22Rv1 (cell line): Measurements from ENCODE around the gene BTBD19.
"Not testable (repeated sequence)": the region's sequence is repeated elsewhere in the genome, so short reads cannot be mapped to it uniquely, and the experiment has no call there.

Experiments
- ZFX ChIP-seq: fragments of 450-650 bp; IDR thresholded peaks from 2 replicates; pipeline ENCODE4 v1.6.1; 2017; ENCODE audit warnings: antibody characterized with exemption, borderline replicate concordance
- TF ChIP-seq, protein P1 (sequence below): fragments of 450-650 bp; IDR thresholded peaks from 2 replicates; pipeline ENCODE4 v1.5.1; 2017; ENCODE audit warnings: mild to moderate bottlenecking

- TF ChIP-seq, protein P1, sequence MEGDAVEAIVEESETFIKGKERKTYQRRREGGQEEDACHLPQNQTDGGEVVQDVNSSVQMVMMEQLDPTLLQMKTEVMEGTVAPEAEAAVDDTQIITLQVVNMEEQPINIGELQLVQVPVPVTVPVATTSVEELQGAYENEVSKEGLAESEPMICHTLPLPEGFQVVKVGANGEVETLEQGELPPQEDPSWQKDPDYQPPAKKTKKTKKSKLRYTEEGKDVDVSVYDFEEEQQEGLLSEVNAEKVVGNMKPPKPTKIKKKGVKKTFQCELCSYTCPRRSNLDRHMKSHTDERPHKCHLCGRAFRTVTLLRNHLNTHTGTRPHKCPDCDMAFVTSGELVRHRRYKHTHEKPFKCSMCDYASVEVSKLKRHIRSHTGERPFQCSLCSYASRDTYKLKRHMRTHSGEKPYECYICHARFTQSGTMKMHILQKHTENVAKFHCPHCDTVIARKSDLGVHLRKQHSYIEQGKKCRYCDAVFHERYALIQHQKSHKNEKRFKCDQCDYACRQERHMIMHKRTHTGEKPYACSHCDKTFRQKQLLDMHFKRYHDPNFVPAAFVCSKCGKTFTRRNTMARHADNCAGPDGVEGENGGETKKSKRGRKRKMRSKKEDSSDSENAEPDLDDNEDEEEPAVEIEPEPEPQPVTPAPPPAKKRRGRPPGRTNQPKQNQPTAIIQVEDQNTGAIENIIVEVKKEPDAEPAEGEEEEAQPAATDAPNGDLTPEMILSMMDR = not testable (repeated sequence)
- TF ChIP-seq ZFX = not testable (repeated sequence)
These were observed 2.4 kb downstream of the BTBD19 start for GRCh38 chr1:44810762-44811105.
